Smooth muscle cell (in vitro differentiated cells): Measurements from ENCODE around the gene IP6K3. TPM values are rescaled to one million over a fixed set of nuclear protein-coding genes. Genes with fewer than 3 reads are reported as not detected.

Experiments used
- DNase-seq: peaks from one replicate; lab custom pipeline; 2025; ENCODE audit not compliant: unreplicated experiment; lab: John Stamatoyannopoulos, UW
- H2AFZ ChIP-seq: fragments of 200-600 bp; sonication (generic); 2 replicates; pipeline ENCODE4 v1.6.0; 2016; ENCODE audit warnings: antibody characterized with exemption, low read depth, mild to moderate bottlenecking
- H3F3A ChIP-seq: fragments of 200-600 bp; sonication (generic); 2 replicates; pipeline ENCODE4 v1.6.0; 2017; ENCODE audit warnings: antibody characterized with exemption, low read depth
- H3K27ac ChIP-seq: fragments of 200-600 bp; sonication (generic); 2 replicates; pipeline ENCODE4 v1.5.1; 2016; ENCODE audit warnings: low read depth, mild to moderate bottlenecking
- H3K27me3 ChIP-seq: fragments of 200-600 bp; sonication (generic); 2 replicates; pipeline ENCODE4 v1.6.1; 2016; ENCODE audit warnings: low read depth, mild to moderate bottlenecking
- H3K36me3 ChIP-seq: fragments of 200-600 bp; sonication (generic); 2 replicates; pipeline ENCODE4 v1.5.1; 2016; ENCODE audit warnings: low read depth
- H3K4me1 ChIP-seq: fragments of 200-600 bp; sonication (generic); 2 replicates; pipeline ENCODE4 v1.5.1; 2016; ENCODE audit warnings: low read depth
- H3K4me2 ChIP-seq: fragments of 200-600 bp; sonication (generic); 2 replicates; pipeline ENCODE4 v1.6.0; 2016; ENCODE audit warnings: mild to moderate bottlenecking
- H3K4me3 ChIP-seq: fragments of 200-600 bp; sonication (generic); 2 replicates; pipeline ENCODE4 v1.5.1; 2016; ENCODE audit warnings: mild to moderate bottlenecking
- H3K79me2 ChIP-seq: fragments of 200-600 bp; sonication (generic); 2 replicates; pipeline ENCODE4 v1.6.0; 2016; ENCODE audit warnings: low read depth, mild to moderate bottlenecking
- H3K9ac ChIP-seq: fragments of 200-600 bp; sonication (generic); 2 replicates; pipeline ENCODE4 v1.6.0; 2016; ENCODE audit warnings: low read depth
- H3K9me3 ChIP-seq: fragments of 200-600 bp; sonication (generic); replicated peaks from 2 replicates; pipeline ENCODE4 v1.5.1; 2016; ENCODE audit warnings: low read depth
- H4K20me1 ChIP-seq: fragments of 200-600 bp; sonication (generic); 2 replicates; pipeline ENCODE4 v1.6.0; 2016; ENCODE audit warnings: low read depth
- CTCF ChIP-seq: fragments of 200-600 bp; sonication (generic); IDR thresholded peaks from 2 replicates; pipeline ENCODE4 v1.5.1; 2017; ENCODE audit warnings: borderline replicate concordance, mild to moderate bottlenecking, antibody characterized with exemption; ENCODE audit not compliant: insufficient read depth, poor library complexity, severe bottlenecking
- WGBS: methylation state at CpG from one replicate; pipeline ENCODE4 v1.1.7; 2016; ENCODE audit warnings: low lambda C conversion rate; 5-methylcytosine and 5-hydroxymethylcytosine counted together
- polyA plus RNA-seq: library from polyadenylated mRNA; unstranded; fragments of >200 nt; fragmentation: Nextera tagmentation; extraction: Ambion mirVana; gene quantifications from 2 replicates; pipeline ENCODE4 v1.2.1, GENCODE V29; 2016
- total RNA-seq: library from RNA; depleted of rRNA; stranded (reverse); fragments of >200 nt; gene quantifications from 2 replicates; pipeline ENCODE4 v1.2.3, GENCODE V29; 2014

The IP6K3 gene
- total and polyA plus RNA-seq, 2 experiments from 2014 or later: 2.6 to 5.6 TPM

- no peak for TF ChIP-seq CTCF
- H3K4me3 ChIP-seq: no peak overlapping the region
- 59% methylated on average over 7 of the region's 7 CpGs for WGBS
- no peaks in the 10 kb centered on the region for H3K36me3 ChIP-seq
- no peaks in the 10 kb centered on the region for H3K9me3 ChIP-seq
- H3K27me3 ChIP-seq: no peaks in the 10 kb centered on the region
- no peaks in the 10 kb centered on the region for H4K20me1 ChIP-seq
- no peak for DNase-seq
- no peak overlapping the region for H3K9ac ChIP-seq
- H3K79me2 ChIP-seq: no peaks in the 10 kb centered on the region
- H3K4me1 ChIP-seq: peaks cover 16% of the 10 kb centered on the region
- H3F3A ChIP-seq: no peaks in the 10 kb centered on the region
- H3K27ac ChIP-seq: no peak overlapping the region
- H2AFZ ChIP-seq: no peak overlapping the region
- H3K4me2 ChIP-seq: peak overlapping the region; percentile 36
Observed at GRCh38 chr6:33758815-33759216, 12.1 kb upstream of the IP6K3 start.

- H2AFZ ChIP-seq: no peak overlapping the region
- H4K20me1 ChIP-seq: no peaks in the 10 kb centered on the region
- no peak overlapping the region for H3K4me3 ChIP-seq
- peaks cover 16% of the 10 kb centered on the region for H3K4me1 ChIP-seq
- TF ChIP-seq CTCF: no peak
- 88% methylated on average over 10 of the region's 10 CpGs for WGBS
- no peaks in the 10 kb centered on the region for H3K27me3 ChIP-seq
- no peak for DNase-seq
- H3K9ac ChIP-seq: no peak overlapping the region
- H3K4me2 ChIP-seq: no peak overlapping the region
- H3K36me3 ChIP-seq: no peaks in the 10 kb centered on the region
- no peak overlapping the region for H3K27ac ChIP-seq
- no peaks in the 10 kb centered on the region for H3F3A ChIP-seq
- H3K79me2 ChIP-seq: no peaks in the 10 kb centered on the region
- no peaks in the 10 kb centered on the region for H3K9me3 ChIP-seq
Observed at GRCh38 chr6:33757906-33758305, 11.2 kb upstream of the IP6K3 start.

GRCh38 chr6:33757113-33757512 is 10.4 kb upstream of the IP6K3 start:
- no peaks in the 10 kb centered on the region for H3K27me3 ChIP-seq
- H3K9me3 ChIP-seq: no peaks in the 10 kb centered on the region
- no peak overlapping the region for H3K4me3 ChIP-seq
- H3K27ac ChIP-seq: no peak overlapping the region
- no peaks in the 10 kb centered on the region for H3K36me3 ChIP-seq
- no peaks in the 10 kb centered on the region for H3K79me2 ChIP-seq
- H2AFZ ChIP-seq: no peak overlapping the region
- no peak overlapping the region for H3K4me2 ChIP-seq
- no peaks in the 10 kb centered on the region for H4K20me1 ChIP-seq
- TF ChIP-seq CTCF: no peak
- H3K9ac ChIP-seq: no peak overlapping the region
- no peak for DNase-seq
- H3K4me1 ChIP-seq: peaks cover 21% of the 10 kb centered on the region
- H3F3A ChIP-seq: no peaks in the 10 kb centered on the region
- 81% methylated on average over 3 of the region's 3 CpGs for WGBS

- Histone ChIP-seq H3K27ac (no peak overlapping the region), H3K36me3 (no peaks in the 10 kb centered on the region), H3K27me3 (no peaks in the 10 kb centered on the region), H3K4me2 (no peak overlapping the region), H3K79me2 (no peaks in the 10 kb centered on the region), H3K4me1 (peaks cover 26% of the 10 kb centered on the region), H4K20me1 (no peaks in the 10 kb centered on the region), H3K9me3 (no peaks in the 10 kb centered on the region), H3K4me3 (no peak overlapping the region), H2AFZ (no peak overlapping the region), H3F3A (no peaks in the 10 kb centered on the region), H3K9ac (no peak overlapping the region)
- DNase-seq: no peak
- TF ChIP-seq CTCF: no peak
- 86% methylated on average over 12 of the region's 12 CpGs for WGBS
Observed at GRCh38 chr6:33756211-33756954, 9.7 kb upstream of the IP6K3 start.
